ENCODE data around the gene RFWD3.

RFWD3 gene

DNA sequence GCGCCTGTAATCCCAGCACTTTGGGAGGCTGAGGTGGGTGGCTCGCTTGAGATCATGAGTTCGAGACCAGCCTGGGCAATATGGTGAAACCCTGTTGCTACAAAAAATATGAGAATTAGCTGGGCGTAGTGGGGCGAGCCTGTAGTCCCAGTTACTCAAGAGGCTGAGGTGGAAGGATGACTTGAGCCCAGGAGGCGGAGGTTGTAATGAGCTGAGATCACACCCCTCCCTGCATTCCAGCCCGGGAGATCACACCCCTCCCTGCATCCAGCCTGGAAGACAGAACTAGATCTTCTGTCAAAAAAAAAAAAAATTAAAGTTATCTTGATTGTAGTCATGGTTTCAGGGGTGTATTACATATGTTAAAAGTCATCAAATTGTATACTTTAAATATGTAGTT is 33.0 kb downstream of the RFWD3 start:
- no peak for TF ChIP-seq SIN3A (IDR thresholded peaks at IDR 0.05; ENCODE audit: borderline replicate concordance, insufficient read depth, low read length)
- no peak for TF ChIP-seq FOXP2 (optimal IDR thresholded peaks at IDR 0.05; ENCODE audit: borderline replicate concordance, extremely low read depth, extremely low read length, insufficient read depth)
- TF ChIP-seq, protein P1, sequence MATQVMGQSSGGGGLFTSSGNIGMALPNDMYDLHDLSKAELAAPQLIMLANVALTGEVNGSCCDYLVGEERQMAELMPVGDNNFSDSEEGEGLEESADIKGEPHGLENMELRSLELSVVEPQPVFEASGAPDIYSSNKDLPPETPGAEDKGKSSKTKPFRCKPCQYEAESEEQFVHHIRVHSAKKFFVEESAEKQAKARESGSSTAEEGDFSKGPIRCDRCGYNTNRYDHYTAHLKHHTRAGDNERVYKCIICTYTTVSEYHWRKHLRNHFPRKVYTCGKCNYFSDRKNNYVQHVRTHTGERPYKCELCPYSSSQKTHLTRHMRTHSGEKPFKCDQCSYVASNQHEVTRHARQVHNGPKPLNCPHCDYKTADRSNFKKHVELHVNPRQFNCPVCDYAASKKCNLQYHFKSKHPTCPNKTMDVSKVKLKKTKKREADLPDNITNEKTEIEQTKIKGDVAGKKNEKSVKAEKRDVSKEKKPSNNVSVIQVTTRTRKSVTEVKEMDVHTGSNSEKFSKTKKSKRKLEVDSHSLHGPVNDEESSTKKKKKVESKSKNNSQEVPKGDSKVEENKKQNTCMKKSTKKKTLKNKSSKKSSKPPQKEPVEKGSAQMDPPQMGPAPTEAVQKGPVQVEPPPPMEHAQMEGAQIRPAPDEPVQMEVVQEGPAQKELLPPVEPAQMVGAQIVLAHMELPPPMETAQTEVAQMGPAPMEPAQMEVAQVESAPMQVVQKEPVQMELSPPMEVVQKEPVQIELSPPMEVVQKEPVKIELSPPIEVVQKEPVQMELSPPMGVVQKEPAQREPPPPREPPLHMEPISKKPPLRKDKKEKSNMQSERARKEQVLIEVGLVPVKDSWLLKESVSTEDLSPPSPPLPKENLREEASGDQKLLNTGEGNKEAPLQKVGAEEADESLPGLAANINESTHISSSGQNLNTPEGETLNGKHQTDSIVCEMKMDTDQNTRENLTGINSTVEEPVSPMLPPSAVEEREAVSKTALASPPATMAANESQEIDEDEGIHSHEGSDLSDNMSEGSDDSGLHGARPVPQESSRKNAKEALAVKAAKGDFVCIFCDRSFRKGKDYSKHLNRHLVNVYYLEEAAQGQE (IDR thresholded peaks at IDR 0.05; ENCODE audit: insufficient read depth in 1 of 2, low read depth in 2 of 2, low read length in 2 of 2): no peak
- TF ChIP-seq TAF1 (IDR thresholded peaks at IDR 0.05; ENCODE audit: borderline replicate concordance, insufficient read depth, low read length): no peak
- no peak for TF ChIP-seq POLR2AphosphoS5 (IDR thresholded peaks at IDR 0.05; ENCODE audit: low read depth, low read length)

DNA sequence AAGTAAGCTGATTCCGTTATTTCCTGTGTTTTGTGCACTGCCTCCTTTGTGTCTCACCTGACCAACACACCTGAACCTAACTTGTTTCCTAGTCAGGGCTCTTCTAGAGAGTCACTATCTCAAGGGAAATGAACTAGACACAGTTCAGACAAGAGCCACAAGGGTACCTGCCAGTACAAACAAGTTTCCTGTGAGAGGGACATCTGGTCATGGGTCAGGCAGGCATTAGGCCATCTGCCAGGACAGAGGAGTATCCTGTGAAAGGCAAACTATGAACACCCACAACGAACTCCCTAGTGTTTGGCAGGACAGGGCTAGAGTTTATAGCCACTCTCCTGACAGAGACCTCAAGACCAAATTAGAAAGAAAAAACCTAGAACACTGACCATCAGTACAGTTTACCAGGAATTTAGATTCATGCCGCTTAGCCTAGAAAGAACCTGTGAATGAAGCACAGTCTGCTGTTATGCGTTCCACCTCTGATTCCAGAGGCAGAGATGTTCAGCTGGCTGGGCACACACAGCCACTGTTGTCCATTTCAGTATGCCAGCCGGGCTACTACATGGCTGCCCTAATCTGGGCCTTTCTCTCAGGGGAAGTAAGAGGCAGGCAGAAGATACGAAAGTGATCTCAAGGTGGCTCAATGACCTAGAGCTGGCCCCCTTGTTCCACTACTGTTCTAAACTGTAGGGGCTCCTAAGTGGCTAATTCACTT is 39.0 kb downstream of the RFWD3 start:
- TF ChIP-seq, protein P1 (IDR thresholded peaks at IDR 0.05; ENCODE audit: insufficient read depth in 1 of 2, low read depth in 2 of 2, low read length in 2 of 2): no peak
- TF ChIP-seq FOXP2 (optimal IDR thresholded peaks at IDR 0.05; ENCODE audit: borderline replicate concordance, extremely low read depth, extremely low read length, insufficient read depth) (no peak), SIN3A (IDR thresholded peaks at IDR 0.05; ENCODE audit: borderline replicate concordance, insufficient read depth, low read length) (no peak), TAF1 (IDR thresholded peaks at IDR 0.05; ENCODE audit: borderline replicate concordance, insufficient read depth, low read length) (no peak)

DNA sequence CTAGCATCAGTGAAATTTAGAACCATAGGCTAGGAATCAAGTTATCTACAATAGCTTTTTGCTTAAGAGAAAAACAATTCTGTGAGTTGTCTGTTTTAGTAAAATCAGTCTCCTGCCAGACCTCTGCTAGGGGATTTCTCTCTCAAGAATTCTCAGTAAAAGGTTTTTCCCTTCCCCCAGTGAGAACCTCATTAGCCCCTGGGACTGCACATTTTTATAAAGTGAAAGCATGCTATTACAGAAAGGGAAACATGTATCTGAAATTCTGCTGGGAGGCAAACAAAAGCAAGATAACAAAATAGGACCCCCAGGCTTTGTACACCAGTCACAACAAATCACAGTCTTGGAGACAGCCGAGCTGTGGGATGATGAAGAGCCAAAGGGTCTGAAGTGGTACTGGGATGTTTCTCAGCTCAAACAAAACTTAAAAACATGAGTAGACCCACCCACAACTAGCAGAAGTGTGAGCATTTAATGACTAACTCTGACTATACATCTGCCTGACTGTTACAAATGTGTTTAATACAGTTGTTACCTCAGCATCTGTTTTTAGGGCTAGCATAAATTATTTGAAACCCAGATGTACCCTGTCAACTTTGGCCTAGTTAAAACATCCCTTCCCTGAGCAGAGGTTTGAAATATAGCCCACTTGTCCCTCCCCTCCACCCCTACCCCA is 39.8 kb downstream of the RFWD3 start:
- no peak for TF ChIP-seq FOXP2 (optimal IDR thresholded peaks at IDR 0.05; ENCODE audit: borderline replicate concordance, extremely low read depth, extremely low read length, insufficient read depth)
- no peak for TF ChIP-seq TAF1 (IDR thresholded peaks at IDR 0.05; ENCODE audit: borderline replicate concordance, insufficient read depth, low read length)
- TF ChIP-seq POLR2AphosphoS5 (IDR thresholded peaks at IDR 0.05; ENCODE audit: low read depth, low read length): no peak
- TF ChIP-seq, protein P1 (IDR thresholded peaks at IDR 0.05; ENCODE audit: insufficient read depth in 1 of 2, low read depth in 2 of 2, low read length in 2 of 2): no peak
- no peak for TF ChIP-seq SIN3A (IDR thresholded peaks at IDR 0.05; ENCODE audit: borderline replicate concordance, insufficient read depth, low read length)

DNA sequence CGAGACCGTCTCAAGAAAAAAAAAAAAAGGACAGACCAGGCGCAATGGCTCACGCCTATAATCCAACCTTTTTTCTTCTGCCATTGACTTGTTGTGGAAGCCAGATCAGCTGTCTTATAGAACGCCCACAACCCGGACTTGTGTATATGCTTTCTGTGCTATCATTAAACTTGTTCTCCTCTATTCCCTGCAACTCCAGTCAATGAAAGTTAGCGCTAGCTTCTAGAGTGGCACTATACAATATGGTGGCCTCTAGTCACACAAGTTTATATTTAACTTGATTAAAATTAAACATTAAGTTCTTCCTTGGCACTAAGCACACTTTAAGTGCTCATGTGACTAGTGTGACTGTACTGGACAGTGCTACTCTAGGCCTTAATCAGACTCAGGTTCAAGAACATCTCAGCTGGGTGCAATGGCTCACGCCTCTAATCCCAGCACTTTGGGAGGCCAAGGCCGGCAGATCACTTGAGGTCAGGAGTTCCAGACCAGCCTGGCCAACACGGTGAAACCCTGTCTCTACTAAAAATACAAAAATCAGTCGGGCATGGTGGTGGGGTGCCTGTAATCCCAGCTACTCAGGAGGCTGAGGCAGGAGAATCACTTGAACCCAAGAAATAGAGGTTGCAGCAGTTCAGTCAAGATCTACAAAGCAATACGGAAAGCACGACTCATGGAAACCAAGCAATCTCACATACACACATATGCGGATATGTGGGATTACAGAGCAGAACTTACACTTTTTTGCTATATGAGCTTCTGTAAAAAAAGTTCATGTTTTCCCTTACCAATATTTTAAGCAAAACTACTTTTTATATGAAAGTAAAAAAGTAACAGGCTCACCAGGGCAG is 41.0 kb downstream of the RFWD3 start:
- TF ChIP-seq, protein P1 (IDR thresholded peaks at IDR 0.05; ENCODE audit: insufficient read depth in 1 of 2, low read depth in 2 of 2, low read length in 2 of 2): no peak
- TF ChIP-seq SIN3A (IDR thresholded peaks at IDR 0.05; ENCODE audit: borderline replicate concordance, insufficient read depth, low read length) (no peak), FOXP2 (optimal IDR thresholded peaks at IDR 0.05; ENCODE audit: borderline replicate concordance, extremely low read depth, extremely low read length, insufficient read depth) (no peak), POLR2AphosphoS5 (IDR thresholded peaks at IDR 0.05; ENCODE audit: low read depth, low read length) (no peak), TAF1 (IDR thresholded peaks at IDR 0.05; ENCODE audit: borderline replicate concordance, insufficient read depth, low read length) (no peak)

Measured in PFSK-1 (cell line).